Measurements from ENCODE around the gene RBFOX2. TPM values are rescaled to one million over a fixed set of nuclear protein-coding genes. Genes with fewer than 3 reads are reported as not detected.

RBFOX2 gene
- total RNA-seq, 2 experiments from 2014 or later, result 0.36 to 1.1 TPM

GRCh38 chr22:35993048-35993714 lies 35.4 kb downstream of the RBFOX2 start:
- DNase-seq (no peak), ATAC-seq (ENCODE audit: low read depth) (no peak)
- H3K36me3 Mint-ChIP-seq, result no peaks in the 10 kb centered on the region
- H3K27me3 Mint-ChIP-seq, result peaks cover 8% of the 10 kb centered on the region
- no peaks in the 10 kb centered on the region for H3K9me3 Mint-ChIP-seq
- H3K4me3 Mint-ChIP-seq, result no peak overlapping the region
- no peak overlapping the region for H3K27ac Mint-ChIP-seq
- H3K4me1 Mint-ChIP-seq, result no peaks in the 10 kb centered on the region
- POLR2A ChIA-PET, result no interaction called here

- H3K4me1 Mint-ChIP-seq, result no peaks in the 10 kb centered on the region
- no peaks in the 10 kb centered on the region for H3K36me3 Mint-ChIP-seq
- ATAC-seq (ENCODE audit: low read depth), result no peak
- DNase-seq, result no peak
- peaks cover 20% of the 10 kb centered on the region for H3K27me3 Mint-ChIP-seq
- H3K27ac Mint-ChIP-seq, result no peak overlapping the region
- no peaks in the 10 kb centered on the region for H3K9me3 Mint-ChIP-seq
- H3K4me3 Mint-ChIP-seq, result no peak overlapping the region
- POLR2A ChIA-PET, result no interaction called here
Measured at GRCh38 chr22:35991168-35991567, 37.5 kb downstream of the RBFOX2 start.

GRCh38 chr22:35988030-35988429 lies 40.6 kb downstream of the RBFOX2 start:
- Mint-ChIP-seq H3K9me3 (no peaks in the 10 kb centered on the region), H3K27me3 (peaks cover 33% of the 10 kb centered on the region), H3K27ac (no peak overlapping the region), H3K4me3 (no peak overlapping the region), H3K36me3 (no peaks in the 10 kb centered on the region), H3K4me1 (no peaks in the 10 kb centered on the region)
- ATAC-seq (ENCODE audit: low read depth) (no peak), DNase-seq (no peak)
- POLR2A ChIA-PET, result no interaction called here

GRCh38 chr22:35987487-35987886 lies 41.1 kb downstream of the RBFOX2 start:
- no peak for ATAC-seq (ENCODE audit: low read depth)
- Mint-ChIP-seq H3K4me1 (no peaks in the 10 kb centered on the region), H3K4me3 (no peak overlapping the region), H3K36me3 (no peaks in the 10 kb centered on the region), H3K27me3 (peaks cover 33% of the 10 kb centered on the region), H3K9me3 (no peaks in the 10 kb centered on the region), H3K27ac (no peak overlapping the region)
- DNase-seq, result no peak
- POLR2A ChIA-PET, result no interaction called here

GRCh38 chr22:35986088-35986487 lies 42.5 kb downstream of the RBFOX2 start:
- DNase-seq (no peak), ATAC-seq (ENCODE audit: low read depth) (no peak)
- Mint-ChIP-seq H3K9me3 (no peaks in the 10 kb centered on the region), H3K27ac (no peak overlapping the region), H3K4me3 (no peak overlapping the region), H3K36me3 (no peaks in the 10 kb centered on the region), H3K27me3 (peaks cover 29% of the 10 kb centered on the region), H3K4me1 (peaks cover 2% of the 10 kb centered on the region)
- POLR2A ChIA-PET, result no interaction called here

GRCh38 chr22:35985371-35985770 lies 43.3 kb downstream of the RBFOX2 start:
- POLR2A ChIA-PET, result no interaction called here
- ATAC-seq (ENCODE audit: low read depth) (no peak), DNase-seq (no peak)
- Mint-ChIP-seq H3K4me3 (no peak overlapping the region), H3K36me3 (no peaks in the 10 kb centered on the region), H3K27me3 (peaks cover 32% of the 10 kb centered on the region), H3K4me1 (peaks cover 2% of the 10 kb centered on the region), H3K9me3 (no peaks in the 10 kb centered on the region), H3K27ac (no peak overlapping the region)

GRCh38 chr22:35984183-35985175 lies 44.1 kb downstream of the RBFOX2 start:
- Mint-ChIP-seq H3K4me3 (no peak overlapping the region), H3K27me3 (peaks cover 32% of the 10 kb centered on the region), H3K9me3 (no peaks in the 10 kb centered on the region), H3K36me3 (no peaks in the 10 kb centered on the region), H3K4me1 (peaks cover 2% of the 10 kb centered on the region), H3K27ac (no peak overlapping the region)
- DNase-seq (no peak), ATAC-seq (ENCODE audit: low read depth) (no peak)
- POLR2A ChIA-PET, result interaction anchor here (0.5 kb wide), 1 partner anchor 15 kb away, joined by 3 read pairs; no protein-coding TSS in a partner anchor

- Mint-ChIP-seq H3K27ac (no peak overlapping the region), H3K4me1 (peaks cover 2% of the 10 kb centered on the region), H3K9me3 (no peaks in the 10 kb centered on the region), H3K36me3 (no peaks in the 10 kb centered on the region), H3K4me3 (no peak overlapping the region), H3K27me3 (peaks cover 27% of the 10 kb centered on the region)
- no peak for DNase-seq
- POLR2A ChIA-PET, result interaction anchor here (0.6 kb wide), 1 partner anchor 112 kb away, joined by 8 read pairs; no protein-coding TSS in a partner anchor
- no peak for ATAC-seq (ENCODE audit: low read depth)
Measured at GRCh38 chr22:35981900-35982299, 46.7 kb downstream of the RBFOX2 start.

- Mint-ChIP-seq H3K36me3 (no peaks in the 10 kb centered on the region), H3K9me3 (no peaks in the 10 kb centered on the region), H3K27me3 (peaks cover 18% of the 10 kb centered on the region), H3K4me3 (no peak overlapping the region), H3K27ac (no peak overlapping the region), H3K4me1 (peaks cover 2% of the 10 kb centered on the region)
- POLR2A ChIA-PET, result no interaction called here
- DNase-seq, result no peak
- no peak for ATAC-seq (ENCODE audit: low read depth)
Measured at GRCh38 chr22:35978889-35979288, 49.7 kb downstream of the RBFOX2 start.

GRCh38 chr22:35978201-35978600 lies 50.4 kb downstream of the RBFOX2 start:
- Mint-ChIP-seq H3K36me3 (no peaks in the 10 kb centered on the region), H3K4me1 (peaks cover 2% of the 10 kb centered on the region), H3K27ac (no peak overlapping the region), H3K4me3 (no peak overlapping the region), H3K9me3 (no peaks in the 10 kb centered on the region), H3K27me3 (peaks cover 15% of the 10 kb centered on the region)
- ATAC-seq (ENCODE audit: low read depth) (no peak), DNase-seq (no peak)
- POLR2A ChIA-PET, result no interaction called here

GRCh38 chr22:35977136-35977535 lies 51.5 kb downstream of the RBFOX2 start:
- no peak for ATAC-seq (ENCODE audit: low read depth)
- no peak for DNase-seq
- POLR2A ChIA-PET, result interaction anchor here (0.6 kb wide), 1 partner anchor 53 kb away, joined by 10 read pairs; no protein-coding TSS in a partner anchor
- no peak overlapping the region for H3K4me3 Mint-ChIP-seq
- no peak overlapping the region for H3K27ac Mint-ChIP-seq
- no peaks in the 10 kb centered on the region for H3K36me3 Mint-ChIP-seq
- no peaks in the 10 kb centered on the region for H3K4me1 Mint-ChIP-seq
- peaks cover 11% of the 10 kb centered on the region for H3K27me3 Mint-ChIP-seq
- no peaks in the 10 kb centered on the region for H3K9me3 Mint-ChIP-seq

GRCh38 chr22:35973388-35973787 lies 55.2 kb downstream of the RBFOX2 start:
- POLR2A ChIA-PET, result no interaction called here
- ATAC-seq (ENCODE audit: low read depth) (no peak), DNase-seq (no peak)
- Mint-ChIP-seq H3K27me3 (peaks cover 5% of the 10 kb centered on the region), H3K4me1 (no peaks in the 10 kb centered on the region), H3K36me3 (no peaks in the 10 kb centered on the region), H3K4me3 (no peak overlapping the region), H3K27ac (no peak overlapping the region), H3K9me3 (no peaks in the 10 kb centered on the region)

- Mint-ChIP-seq H3K9me3 (no peaks in the 10 kb centered on the region), H3K27ac (no peak overlapping the region), H3K27me3 (peaks cover 8% of the 10 kb centered on the region), H3K36me3 (no peaks in the 10 kb centered on the region), H3K4me1 (no peaks in the 10 kb centered on the region), H3K4me3 (no peak overlapping the region)
- POLR2A ChIA-PET, result no interaction called here
- no peak for DNase-seq
- no peak for ATAC-seq (ENCODE audit: low read depth)
Measured at GRCh38 chr22:35972559-35972958, 56.1 kb downstream of the RBFOX2 start.

Data from activated naive CD8-positive, alpha-beta T cell treated with anti-CD3 and anti-CD28 coated beads, Interleukin-2, amount 10 ng/mL, durations not matched to agents 7 days and 5 days (primary cell).